K562 (cell line): ENCODE data around the gene MED29. TPM values are rescaled to one million over a fixed set of nuclear protein-coding genes. Genes with fewer than 3 reads are reported as not detected.
A peak's percentile ranks its signal among the peaks of the same experiment; 100 is the strongest.

Experiments used
- CCNT2 ChIP-seq: IDR thresholded peaks from 2 replicates; pipeline ENCODE4 v1.6.1; 2011; ENCODE audit warnings: borderline replicate concordance, low read depth, mild to moderate bottlenecking, moderate library complexity, mixed read lengths, low read length; ENCODE audit not compliant: insufficient read length; ENCODE audit errors: extremely low read depth
- CEBPB ChIP-seq: fragments of 450-650 bp; IDR thresholded peaks from 2 replicates; pipeline ENCODE4 v1.6.1; 2016; ENCODE audit warnings: missing genetic modification characterization, missing compliant biosample characterization
- CLOCK ChIP-seq: fragments of 250-450 bp; sonication (Bioruptor Pico); IDR thresholded peaks from 2 replicates; pipeline ENCODE4 v1.4.0; 2020; ENCODE audit warnings: mild to moderate bottlenecking, moderate library complexity, borderline replicate concordance
- FOXK1 ChIP-seq: sonication (generic); formaldehyde crosslinking; IDR thresholded peaks from 2 replicates; pipeline ENCODE4 v1.8.0; 2022; ENCODE audit warnings: missing genetic modification reagents, mild to moderate bottlenecking, borderline replicate concordance
- GATA2 ChIP-seq: sonication (generic); formaldehyde crosslinking; IDR thresholded peaks from 2 replicates; pipeline ENCODE4 v1.4.0; 2020; ENCODE audit warnings: mild to moderate bottlenecking, missing genetic modification reagents
- GTF3C2 ChIP-seq: IDR thresholded peaks from 3 replicates; pipeline ENCODE4 v1.6.1; 2011; ENCODE audit warnings: borderline replicate concordance, mild to moderate bottlenecking, moderate library complexity; ENCODE audit not compliant: insufficient read length; ENCODE audit errors: extremely low read depth
- HNRNPLL ChIP-seq: fragments of 200-400 bp; formaldehyde crosslinking; IDR thresholded peaks from 2 replicates; pipeline ENCODE4 v1.6.1; 2017; ENCODE audit warnings: low read length, low read depth, mild to moderate bottlenecking; ENCODE audit not compliant: poor library complexity, severe bottlenecking
- MCM3 ChIP-seq: fragments of 450-650 bp; IDR thresholded peaks from 2 replicates; pipeline ENCODE4 v1.6.1; 2016
- NRF1 ChIP-seq, 2 experiments: fragments of 450-650 bp; IDR thresholded peaks in 1 of 2; conservative IDR thresholded peaks in 1 of 2; 2 replicates each; pipeline ENCODE4 v1.6.1; 2014; ENCODE audit warnings: mild to moderate bottlenecking in 2 of 2
- PHB2 ChIP-seq: fragments of 450-650 bp; IDR thresholded peaks from 2 replicates; pipeline ENCODE4 v1.6.1; 2017; ENCODE audit warnings: low read depth
- PTRF ChIP-seq: fragments of 450-650 bp; IDR thresholded peaks from 2 replicates; pipeline ENCODE4 v1.6.1; 2016; ENCODE audit warnings: mild to moderate bottlenecking, missing genetic modification characterization, missing compliant biosample characterization
- SIRT6 ChIP-seq: IDR thresholded peaks from one replicate; pipeline ENCODE4 v1.6.1; 2012; ENCODE audit warnings: low read depth, mild to moderate bottlenecking, control low read depth, inconsistent platforms, low read length, moderate library complexity
- SMAD4 ChIP-seq: fragments of 250-450 bp; sonication (Bioruptor Pico); conservative IDR thresholded peaks from 2 replicates; pipeline ENCODE4 v1.8.0; 2021; ENCODE audit warnings: inconsistent platforms, mild to moderate bottlenecking, moderate library complexity
- SMARCE1 ChIP-seq: fragments of 450-650 bp; IDR thresholded peaks from 2 replicates; pipeline ENCODE4 v1.7.1; 2016; ENCODE audit warnings: mild to moderate bottlenecking
- SP1 ChIP-seq: sonication (generic); formaldehyde crosslinking; IDR thresholded peaks from 2 replicates; pipeline ENCODE4 v1.8.1; 2022; ENCODE audit warnings: mild to moderate bottlenecking, missing genetic modification reagents
- TAF7 ChIP-seq: fragments of 450-650 bp; IDR thresholded peaks from 2 replicates; pipeline ENCODE4 v1.6.1; 2016; ENCODE audit warnings: missing genetic modification characterization, missing compliant biosample characterization
- TBP ChIP-seq: optimal IDR thresholded peaks from 2 replicates; pipeline ENCODE3; 2011; ENCODE audit warnings: low read depth, low read length, improper control_type of control experiment
- ZHX1 ChIP-seq: fragments of 150-350 bp; conservative IDR thresholded peaks from 2 replicates; pipeline ENCODE4 v1.6.1; 2014; ENCODE audit warnings: low read length
- ZNF3 ChIP-seq: fragments of 250-450 bp; sonication (Bioruptor Pico); IDR thresholded peaks from 2 replicates; pipeline ENCODE4 v1.5.0; 2021; ENCODE audit warnings: mild to moderate bottlenecking, moderate library complexity
- polyA plus RNA-seq, 8 experiments: library from polyadenylated mRNA; depleted of rRNA in 4 of 8; stranded (reverse) in 5 of 8; unstranded in 3 of 8; fragments of >200 nt; fragmentation: Nextera tagmentation in 2 of 8; fragmentation: Illumina TruSeq in 1 of 8; extraction: Ambion mirVana in 2 of 8; extraction: Trizol in 1 of 8; gene quantifications; 2 replicates each; pipeline versions ENCODE4 v1.2.1 to v1.2.3, GENCODE V29; 2011 to 2014; ENCODE audit warnings: inconsistent platforms in 1 of 8, missing spikeins in 1 of 8
- total RNA-seq, 7 experiments: library from RNA; depleted of rRNA in 6 of 7; stranded (reverse); fragments of >200 nt in 6 of 7; fragmentation: Illumina TruSeq in 2 of 7; extraction: Trizol in 2 of 7; gene quantifications; 2 replicates each; pipeline versions ENCODE4 v1.2.1 to v1.2.3, GENCODE V29; 2011 to 2021; ENCODE audit warnings: low replicate concordance in 1 of 7

The MED29 gene
- total and polyA plus RNA-seq, 9 of the 15 experiments (the other 6 are each of a cell fraction or from before 2014, with no cell fraction given) = 1.8 to 22.6 (median 12.4) TPM

DNA sequence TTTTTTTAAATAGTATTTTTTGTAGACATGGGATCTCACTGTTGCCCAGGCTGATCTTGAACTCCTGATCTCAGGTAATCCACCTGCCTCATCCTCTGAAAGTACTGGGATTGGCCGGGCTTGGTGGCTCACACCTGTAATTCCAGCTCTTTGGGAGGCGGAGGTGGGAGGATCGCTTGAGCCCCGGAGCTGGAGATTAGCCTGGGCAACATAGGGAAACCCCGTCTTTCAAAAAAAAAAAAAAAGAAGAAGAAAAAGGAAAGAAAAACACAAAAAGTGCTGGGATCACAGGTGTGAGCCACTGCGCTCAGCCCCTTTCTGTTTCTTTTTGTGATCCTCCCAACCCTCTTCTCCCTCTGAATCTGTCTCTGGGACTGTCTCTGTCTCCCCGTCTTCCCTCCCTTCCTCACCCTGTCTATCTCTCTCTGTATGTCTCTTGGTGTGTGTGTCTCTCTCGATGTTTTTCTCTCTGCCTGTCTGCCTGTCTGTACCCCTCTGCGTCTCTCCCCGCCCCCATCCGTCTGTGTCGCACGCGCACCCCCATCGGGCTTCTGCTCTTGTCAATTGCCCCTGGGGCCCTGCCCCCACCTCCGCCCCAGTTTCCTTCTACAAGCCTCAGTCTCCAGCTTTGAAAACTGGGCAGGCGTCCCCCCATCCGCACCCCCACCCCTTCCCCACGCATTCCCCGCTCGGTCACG, 14.9 kb downstream of the MED29 start (continued):
- TF ChIP-seq SIRT6 (no peak), CLOCK (CRISPR knock-in tag) (no peak), SMARCE1 (peak; percentile 42), SP1 (CRISPR knock-in tag) (0 out of 2 replicates have a peak, but pooled peaks have one; percentile 28), TAF7 (no peak), ZHX1 (no peak), GATA2 (CRISPR knock-in tag) (no peak), HNRNPLL (no peak), PTRF (tag) (no peak), PHB2 (no peak), CCNT2 (no peak), ZNF3 (CRISPR knock-in tag) (no peak), SMAD4 (CRISPR knock-in tag) (peak; percentile 51), CEBPB (tag) (no peak), GTF3C2 (no peak), FOXK1 (CRISPR knock-in tag) (no peak), NRF1 (conservative IDR thresholded peaks at IDR 0.05 in 1 of 2, IDR thresholded peaks at IDR 0.05 in 1 of 2) (peak; percentile 49 to 62; a peak in 2 of 4 replicates), TBP (no peak), MCM3 (no peak)
